CD4-positive, alpha-beta T cell treated with Interleukin-4 for 1 hour (primary cell): ENCODE data around the gene SGMS1.

Source experiments
- DNase-seq, 2 donors: peaks; one replicate each; pipeline ENCODE4 v3.0.0-alpha.2; 2020 to 2022

Gene SGMS1

GRCh38 chr10:50635286-50635685 lies 11.5 kb upstream of the SGMS1 start:
- no peak for DNase-seq

- DNase-seq, result no peak
Measured at GRCh38 chr10:50634479-50634878, 10.7 kb upstream of the SGMS1 start.

GRCh38 chr10:50631052-50631451 lies 7.3 kb upstream of the SGMS1 start:
- DNase-seq, result no peak

- DNase-seq, result no peak
Measured at GRCh38 chr10:50629495-50630122, 5.9 kb upstream of the SGMS1 start.

GRCh38 chr10:50627896-50628295 lies 4.1 kb upstream of the SGMS1 start:
- no peak for DNase-seq

- no peak for DNase-seq
Measured at GRCh38 chr10:50627443-50627842, 3.7 kb upstream of the SGMS1 start.

GRCh38 chr10:50625649-50626132 lies 1.9 kb upstream of the SGMS1 start:
- no peak for DNase-seq

- peak; percentile 76 to 82 for DNase-seq
Measured at GRCh38 chr10:50624866-50625501, 1.2 kb upstream of the SGMS1 start.

GRCh38 chr10:50624413-50624865 lies 683 bp upstream of the SGMS1 start:
- DNase-seq, result peak; percentile 95

- peak; percentile 38 to 54 for DNase-seq
Measured at GRCh38 chr10:50622706-50623662, 772 bp downstream of the SGMS1 start.

- peak; percentile 71 to 77 for DNase-seq
Measured at GRCh38 chr10:50621968-50622705, 1.6 kb downstream of the SGMS1 start.

GRCh38 chr10:50620899-50621298 lies 2.9 kb downstream of the SGMS1 start:
- DNase-seq, result no peak

- DNase-seq, result no peak
Measured at GRCh38 chr10:50619882-50620281, 3.9 kb downstream of the SGMS1 start.

- DNase-seq, result no peak
Measured at GRCh38 chr10:50619166-50619565, 4.6 kb downstream of the SGMS1 start.

- DNase-seq, result no peak
Measured at GRCh38 chr10:50618624-50619023, 5.1 kb downstream of the SGMS1 start.

- DNase-seq, result no peak
Measured at GRCh38 chr10:50615658-50616057, 8.1 kb downstream of the SGMS1 start.

GRCh38 chr10:50614444-50615137 lies 9.2 kb downstream of the SGMS1 start:
- DNase-seq, result peak in 1 of 2 donors; percentile 24

- no peak for DNase-seq
Measured at GRCh38 chr10:50613726-50614443, 9.9 kb downstream of the SGMS1 start.

GRCh38 chr10:50613150-50613549 lies 10.6 kb downstream of the SGMS1 start:
- no peak for DNase-seq

GRCh38 chr10:50610368-50610767 lies 13.4 kb downstream of the SGMS1 start:
- no peak for DNase-seq

GRCh38 chr10:50607356-50607925 lies 16.3 kb downstream of the SGMS1 start:
- no peak for DNase-seq
